D341Med (cell line): ENCODE data around the gene LRFN5.
"Not testable (repeated sequence)": the region's sequence is repeated elsewhere in the genome, so short reads cannot be mapped to it uniquely, and the experiment has no call there.

Experiments
- DNase-seq: peaks from one replicate; pipeline ENCODE4 v3.0.0; 2012; ENCODE audit warnings: low spot score

The LRFN5 gene

GRCh38 chr14:41606532-41607303, at the start of gene LRFN5:
TSS of gene LRFN5 (plus strand) at chr14:41606876.
- peak; percentile 76 for DNase-seq

DNA sequence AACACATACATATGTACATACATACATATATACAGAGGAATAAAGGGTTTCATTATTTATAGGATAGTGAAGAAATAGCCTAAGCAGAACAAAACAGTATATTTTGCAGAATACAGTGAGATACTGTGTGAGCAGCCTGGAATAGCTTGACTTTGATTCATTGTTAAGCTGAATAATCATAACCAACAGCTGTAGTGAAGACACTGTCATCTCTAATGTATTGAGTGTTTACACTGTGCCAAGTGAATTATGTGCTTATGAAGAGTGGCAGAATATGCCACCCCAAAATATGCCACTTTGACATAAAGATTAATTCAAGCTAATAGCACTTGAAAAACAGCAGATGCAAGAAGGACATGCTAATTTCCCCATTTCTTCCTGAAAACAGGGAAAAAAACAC, 48.2 kb upstream of the LRFN5 start:
- no peak for DNase-seq

- not testable (repeated sequence) for DNase-seq
Measured at GRCh38 chr14:41566864-41567263, 39.8 kb upstream of the LRFN5 start.

- DNase-seq, result no peak
Measured at GRCh38 chr14:41568979-41569378, 37.7 kb upstream of the LRFN5 start.

- DNase-seq, result no peak
Measured at GRCh38 chr14:41570415-41571155, 36.1 kb upstream of the LRFN5 start.

DNA sequence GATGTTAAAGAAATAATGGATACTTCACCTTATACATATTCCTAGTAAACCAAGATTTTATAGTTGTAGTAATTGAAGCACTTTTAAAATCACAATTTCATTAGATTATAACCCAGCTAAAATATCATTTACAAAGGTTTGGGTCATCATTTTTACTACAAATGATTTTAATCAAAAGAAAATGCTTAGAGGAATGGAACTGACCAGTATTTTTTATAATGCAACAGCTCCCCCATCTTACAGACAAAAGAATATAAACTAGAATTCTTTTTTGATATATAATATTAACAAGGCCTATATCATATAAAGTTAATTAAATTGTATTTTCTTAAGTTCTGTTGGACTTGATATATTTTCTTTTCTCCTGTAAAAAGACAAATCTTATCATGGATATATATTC, 20.4 kb upstream of the LRFN5 start:
- DNase-seq, result no peak

- no peak for DNase-seq
Measured at GRCh38 chr14:41597647-41598046, 9.0 kb upstream of the LRFN5 start.

DNA sequence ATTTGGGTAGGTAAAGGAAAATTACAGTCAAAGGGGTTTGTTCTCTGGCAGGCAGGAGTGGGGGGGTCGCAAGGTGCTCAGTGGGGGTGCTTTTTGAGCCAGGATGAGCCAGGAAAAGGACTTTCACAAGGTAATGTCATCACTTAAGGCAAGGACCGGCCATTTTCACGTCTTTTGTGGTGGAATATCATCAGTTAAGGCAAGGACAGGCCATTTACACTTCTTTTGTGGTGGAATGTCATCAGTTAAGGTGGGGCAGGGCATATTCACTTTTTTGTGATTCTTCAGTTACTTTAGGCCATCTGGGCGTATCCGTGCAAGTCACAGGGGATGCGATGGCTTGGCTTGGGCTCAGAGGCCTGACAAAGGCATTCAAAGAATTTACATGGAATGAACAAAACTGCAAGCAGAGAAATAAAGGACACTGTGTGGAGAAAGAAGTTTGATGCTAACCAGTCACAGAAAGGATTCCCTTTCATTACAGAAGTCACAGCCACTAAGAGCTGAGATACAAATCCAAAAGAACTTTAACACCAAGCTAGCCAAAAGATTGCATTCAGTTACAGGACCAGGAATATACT, 6.8 kb upstream of the LRFN5 start:
- DNase-seq, result not testable (repeated sequence)

- peak; percentile 9 for DNase-seq
Measured at GRCh38 chr14:41604721-41605531, 1.8 kb upstream of the LRFN5 start.

DNA sequence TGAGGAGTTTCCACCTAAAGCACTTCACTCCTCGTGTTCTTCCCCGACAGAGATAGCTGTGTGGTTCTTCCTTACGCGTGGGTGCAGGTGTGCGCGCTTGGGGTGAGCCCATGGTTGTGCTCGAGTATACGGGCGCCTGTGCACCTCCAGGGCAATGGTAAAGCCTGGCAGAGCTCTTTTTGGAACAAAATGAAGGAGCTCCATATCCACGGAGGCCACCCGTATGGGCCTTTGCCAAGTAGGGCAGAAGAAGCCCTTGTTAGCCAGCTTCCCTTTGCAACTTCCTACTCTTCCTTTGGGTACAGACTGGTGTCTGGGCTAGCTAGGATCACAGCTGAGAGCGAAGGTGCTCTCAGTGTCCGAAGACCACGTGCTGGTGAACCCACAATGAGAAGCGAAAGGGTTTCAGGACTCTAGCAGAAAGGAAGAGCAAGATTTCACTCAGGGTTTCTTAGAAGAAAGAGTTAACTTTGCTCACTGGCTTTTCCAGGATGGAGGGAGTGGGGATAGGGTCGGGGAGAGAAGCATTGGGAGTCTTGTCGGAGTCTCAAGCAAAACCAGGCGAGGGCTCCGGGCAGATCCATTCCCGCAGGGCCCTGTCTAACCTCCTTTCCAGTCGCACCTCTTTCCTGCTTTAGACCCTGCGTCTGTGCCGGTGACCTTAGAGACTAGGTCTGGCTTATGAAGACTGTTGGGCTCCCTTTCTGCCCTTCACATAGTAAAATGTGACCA, 960 bp upstream of the LRFN5 start:
- peak; percentile 18 for DNase-seq

DNA sequence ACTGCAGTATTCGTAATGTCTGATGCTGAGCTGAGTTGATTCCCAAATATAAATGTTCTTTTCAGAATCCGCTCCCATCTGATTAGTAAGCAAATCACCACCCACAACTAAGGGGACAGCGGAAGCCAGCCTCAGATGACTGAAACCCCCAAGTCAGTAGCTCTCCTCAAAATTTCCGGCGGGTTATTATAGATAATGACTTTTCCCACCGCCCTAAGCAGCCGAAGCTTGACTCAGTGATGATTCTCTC, 469 bp upstream of the LRFN5 start:
- DNase-seq, result no peak

DNA sequence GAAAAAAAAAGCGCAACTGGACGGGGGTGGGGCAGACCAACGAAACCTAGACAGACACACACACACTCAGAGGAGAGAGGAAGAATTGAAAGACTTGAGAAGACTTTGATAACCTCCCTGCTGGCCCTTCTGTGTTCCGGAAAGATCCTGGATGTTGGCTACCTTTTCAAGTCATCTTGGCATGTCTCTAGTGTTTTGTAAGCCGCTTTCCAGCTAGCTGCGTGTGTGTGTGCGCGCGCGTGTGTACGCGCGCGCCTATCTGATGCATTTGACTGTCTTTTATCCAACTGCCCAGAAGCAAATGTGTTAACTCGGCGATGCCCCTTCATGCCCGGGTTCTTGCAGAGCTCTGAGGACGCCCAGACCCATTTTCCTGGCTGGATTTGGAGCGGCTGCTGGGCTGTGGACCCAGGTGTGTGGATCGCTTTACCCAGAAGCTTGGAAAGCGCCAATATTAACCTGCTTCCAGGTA, 664 bp downstream of the LRFN5 start:
- peak; percentile 29 for DNase-seq

DNA sequence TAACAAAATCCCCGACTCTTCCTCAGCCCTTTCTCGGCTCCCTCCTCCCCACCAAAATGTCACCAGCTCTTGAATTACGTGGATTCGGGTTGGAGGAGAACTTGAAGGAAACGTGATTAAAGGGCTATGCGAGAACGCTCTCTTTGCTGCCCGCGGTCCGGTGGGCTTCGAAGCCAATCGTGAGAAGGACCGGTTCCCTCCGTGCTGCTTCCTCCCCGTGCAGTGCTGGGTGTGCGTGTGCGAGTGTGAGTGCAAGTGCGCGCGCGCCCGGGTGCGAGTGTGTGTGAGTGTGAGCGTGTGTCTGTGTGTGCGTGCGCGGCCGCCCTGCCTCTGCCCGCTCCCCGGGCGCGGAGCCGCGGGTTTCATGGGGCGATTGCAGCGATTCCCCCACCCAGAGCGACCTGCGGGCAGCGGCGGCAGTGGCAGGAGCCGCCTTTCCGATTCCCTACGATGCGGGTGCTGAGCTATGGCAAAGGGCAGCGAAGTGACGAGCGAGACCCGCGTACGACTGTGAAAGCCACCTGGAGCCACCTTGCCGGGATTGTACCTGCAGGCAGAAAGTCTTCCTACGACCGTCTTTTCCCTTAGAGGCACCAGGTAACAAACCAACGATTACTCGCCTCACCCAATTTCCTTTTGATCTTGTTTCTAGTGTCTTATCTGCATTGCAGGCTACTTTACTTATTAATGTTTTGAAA, 1.4 kb downstream of the LRFN5 start:
- peak; percentile 60 for DNase-seq

DNA sequence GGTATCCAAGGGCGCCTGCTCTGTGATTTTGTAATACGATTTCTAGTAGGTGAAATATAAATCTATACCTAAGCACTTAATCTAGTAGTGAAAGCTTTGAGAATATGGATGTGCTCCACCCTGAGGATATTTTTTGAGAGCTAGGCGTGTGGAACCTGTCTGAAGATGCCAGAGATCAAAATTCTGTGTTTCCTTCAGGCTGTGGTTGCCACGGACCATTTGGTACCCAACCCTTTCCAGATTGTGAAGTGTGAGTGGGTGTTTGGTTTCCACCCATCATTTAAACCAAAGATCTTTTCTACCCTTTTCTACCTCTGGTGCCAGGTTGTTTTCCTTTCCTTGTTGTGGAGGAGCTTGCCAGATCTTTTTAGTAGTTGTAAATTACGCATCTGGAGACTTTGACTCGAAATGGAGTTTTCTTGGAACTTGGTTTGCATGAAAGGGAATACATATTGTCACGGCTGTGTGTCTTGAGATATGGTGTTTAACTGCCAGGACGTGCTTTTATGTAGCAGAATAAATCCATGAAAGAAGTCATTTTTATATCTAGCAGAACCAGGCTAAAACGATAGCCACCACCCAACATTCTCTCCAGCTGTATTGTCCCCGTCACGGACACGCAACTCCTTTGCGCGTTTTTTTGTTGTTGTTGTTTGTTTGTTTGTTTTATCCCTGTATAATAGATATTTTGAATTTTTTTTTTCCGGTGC, 2.2 kb downstream of the LRFN5 start:
- DNase-seq, result no peak

DNA sequence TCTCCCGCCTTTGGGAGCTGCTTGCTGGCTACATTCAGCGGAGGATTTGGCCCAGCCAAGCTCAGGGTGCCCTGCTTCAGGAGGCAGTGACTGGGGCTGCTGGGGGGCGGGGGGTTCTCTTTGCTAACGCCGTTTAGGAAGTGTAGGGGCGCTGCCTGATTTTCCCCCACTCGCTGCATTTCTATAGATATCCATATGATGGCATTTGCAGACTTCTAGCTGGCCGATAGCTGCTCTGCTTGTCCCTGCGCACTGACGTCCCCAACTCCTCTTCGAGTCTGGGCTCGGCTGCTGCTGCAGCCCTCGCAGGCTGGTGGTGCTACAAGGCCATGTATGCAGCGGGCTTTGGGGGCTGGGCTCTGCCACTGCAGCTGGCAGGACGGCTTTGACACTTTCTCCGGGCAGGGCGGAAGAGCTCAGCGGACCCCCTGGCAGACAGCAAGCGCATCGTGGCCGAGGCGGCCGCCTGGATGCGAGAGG, 3.1 kb downstream of the LRFN5 start:
- peak; percentile 80 for DNase-seq

DNA sequence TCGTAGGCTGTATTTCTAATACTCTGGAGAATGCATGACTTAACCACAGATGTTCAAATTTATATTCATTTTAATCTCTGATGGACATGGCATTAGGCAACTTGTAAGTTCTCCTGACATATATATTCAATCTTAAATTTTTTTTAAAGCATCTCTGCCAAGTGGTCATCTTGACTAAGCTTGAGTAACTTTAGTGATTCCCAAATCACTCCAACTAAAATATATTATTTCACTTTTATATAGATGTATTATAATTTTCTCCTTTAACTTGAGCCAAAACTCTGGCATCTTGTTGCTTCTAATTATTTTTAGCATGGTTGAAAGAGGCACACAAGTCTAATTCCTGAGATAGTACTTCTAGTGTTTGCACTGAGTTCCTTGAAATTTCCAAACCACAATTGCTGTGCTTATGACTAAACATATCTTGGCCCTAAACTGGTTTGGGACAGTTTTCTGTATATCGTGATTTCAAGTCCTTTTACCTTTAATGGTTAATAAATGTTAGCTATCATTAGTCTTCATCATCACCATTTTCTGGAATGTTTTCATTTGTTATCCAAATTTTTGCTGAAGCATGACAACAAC, 8.4 kb downstream of the LRFN5 start:
- no peak for DNase-seq

DNA sequence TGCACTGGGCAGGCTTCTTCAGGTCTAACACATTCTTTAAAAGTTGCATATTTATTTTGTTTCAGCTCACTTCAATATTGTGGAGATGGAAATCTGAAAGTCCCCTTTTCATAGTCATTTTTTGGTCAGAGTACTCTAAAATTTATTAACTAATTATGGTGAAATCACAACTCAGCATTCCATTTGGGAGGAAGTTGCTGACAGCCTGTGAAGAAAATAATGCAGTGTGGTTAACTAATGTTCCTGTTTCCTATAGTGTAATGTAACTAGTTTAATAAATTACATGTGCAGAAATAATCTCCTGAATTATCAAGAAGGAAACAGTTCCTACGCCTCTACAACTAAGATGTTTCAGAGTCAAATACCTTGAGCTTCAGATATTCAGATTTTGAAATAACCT, 17.1 kb downstream of the LRFN5 start:
- no peak for DNase-seq

- DNase-seq, result no peak
Measured at GRCh38 chr14:41629876-41630275, 23.2 kb downstream of the LRFN5 start.

DNA sequence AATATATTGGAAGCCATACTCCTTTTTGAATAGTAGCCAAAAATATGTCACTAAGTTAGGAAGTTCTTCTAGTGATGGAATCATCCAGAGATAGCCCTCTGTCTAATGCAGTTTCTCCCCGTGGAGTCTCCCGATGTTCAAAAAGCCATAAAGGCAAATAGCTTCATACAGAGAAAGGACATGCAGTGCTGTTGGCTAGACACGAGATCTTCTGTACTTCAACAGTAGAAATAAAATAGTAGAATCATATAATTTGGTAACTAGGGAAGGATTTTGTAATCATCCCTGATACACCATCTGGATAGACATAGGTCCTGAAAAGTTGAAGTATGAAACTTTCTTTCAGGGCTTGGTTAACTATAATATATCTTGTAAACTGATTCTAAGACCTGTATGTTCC, 27.6 kb downstream of the LRFN5 start:
- no peak for DNase-seq
